ENCODE measurements around the gene RFX7.

Gene RFX7

DNA sequence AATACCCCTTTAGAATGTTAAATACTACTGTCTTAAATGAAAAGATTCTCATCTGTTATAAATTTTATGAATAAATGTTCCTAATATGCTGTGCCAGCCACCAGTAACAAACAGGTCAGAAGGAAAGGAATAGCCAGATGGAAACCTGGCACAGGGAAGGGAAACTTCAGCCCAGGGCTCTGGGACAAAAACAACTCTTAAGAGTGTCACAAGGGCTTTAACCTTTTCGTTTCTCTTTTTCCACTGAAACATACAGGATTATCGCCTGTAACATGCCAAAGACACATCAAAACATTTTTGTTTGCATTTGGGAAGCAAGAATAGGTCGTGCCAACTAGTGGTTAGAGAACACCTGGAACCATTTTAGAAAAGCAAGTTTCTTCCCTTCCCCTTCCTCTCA lies 141.2 kb downstream of the RFX7 start:
- no peak for DNase-seq

DNA sequence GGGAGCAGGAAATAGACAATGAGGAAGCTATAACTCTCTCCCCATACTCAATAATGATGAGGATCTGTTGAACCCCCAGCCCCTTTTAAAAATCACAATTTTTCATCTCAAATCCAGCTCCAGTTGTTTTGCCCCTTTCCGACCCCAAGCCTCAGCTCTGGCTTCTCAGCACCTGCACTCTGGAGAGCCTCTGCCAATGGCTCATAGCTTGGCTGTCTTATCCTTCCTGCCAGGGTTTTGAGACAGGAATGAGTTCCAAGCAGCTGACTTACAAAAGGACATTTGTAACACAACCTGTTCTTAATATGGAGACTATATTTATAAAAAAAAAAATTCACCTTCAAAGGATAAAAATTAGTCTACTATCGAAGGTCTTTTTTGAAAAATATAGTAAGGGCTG lies 144.4 kb downstream of the RFX7 start:
- no peak for DNase-seq

DNA sequence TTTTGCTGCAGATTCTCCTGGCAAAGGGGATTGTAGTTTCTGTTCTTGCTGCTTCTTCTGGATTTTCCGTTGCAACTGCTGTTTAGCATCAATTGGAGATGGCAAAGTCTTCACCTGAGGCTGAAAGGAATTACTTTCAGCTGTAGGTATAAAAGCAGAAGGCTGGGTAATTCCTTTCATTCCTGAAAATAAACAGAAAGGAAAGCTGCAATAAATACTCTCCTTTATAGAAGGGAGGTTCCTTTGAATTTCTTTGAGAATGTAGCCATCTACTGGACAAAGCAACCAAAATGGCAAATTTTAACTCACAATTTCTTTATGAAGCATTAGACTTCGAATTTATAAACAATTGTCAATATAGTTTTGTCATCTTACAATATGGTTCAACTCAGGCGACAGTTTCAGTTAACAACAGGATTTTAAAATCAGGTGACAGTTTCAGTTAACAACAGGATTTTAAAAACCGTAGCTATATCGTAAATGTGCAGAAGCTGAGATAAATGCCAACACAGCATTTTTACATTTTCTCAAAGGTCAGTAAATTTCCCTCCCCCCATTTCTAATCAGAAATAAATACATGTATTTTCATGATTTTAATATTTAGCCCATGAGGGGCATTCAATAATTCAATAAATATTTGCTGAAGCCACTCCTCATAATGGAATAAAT lies 145.3 kb downstream of the RFX7 start:
- DNase-seq = no peak

DNA sequence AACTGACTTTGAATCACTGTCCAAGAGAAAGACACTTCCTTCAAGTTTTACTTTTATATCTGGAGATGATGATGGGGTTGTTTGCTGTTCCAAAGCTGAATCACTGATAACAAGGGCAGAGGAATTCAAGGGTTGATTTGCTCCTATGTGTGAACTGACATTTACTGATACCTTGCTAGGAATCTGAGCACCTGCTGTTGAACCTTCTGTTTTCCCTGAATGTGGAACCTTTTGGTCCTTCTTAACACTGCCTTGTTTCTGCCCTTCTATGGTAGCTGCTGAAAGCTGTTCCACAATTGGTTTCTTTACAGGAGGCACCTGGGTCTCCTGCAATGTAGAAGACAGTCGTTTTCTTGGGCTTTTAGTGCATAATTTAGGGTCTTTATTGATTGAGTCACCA lies 148.3 kb downstream of the RFX7 start:
- no peak for DNase-seq

DNA sequence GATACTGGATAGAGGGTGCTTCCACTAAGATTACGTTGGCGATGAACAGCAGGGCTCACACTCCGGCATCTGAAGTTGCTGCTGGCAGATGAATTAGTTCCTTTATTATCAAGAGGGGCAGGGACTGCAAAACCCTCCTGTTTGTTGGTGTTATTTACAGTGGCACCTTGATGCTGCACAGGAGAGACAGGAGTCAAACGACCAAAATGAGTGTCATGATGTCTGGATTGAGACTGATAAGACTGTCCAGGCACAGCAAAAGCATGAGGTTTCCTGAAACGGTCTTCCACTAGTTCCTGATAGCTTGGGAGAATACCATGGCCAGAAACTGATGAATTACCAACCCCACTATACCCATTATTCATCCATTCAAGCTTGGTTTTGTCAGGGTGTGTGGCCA lies 149.5 kb downstream of the RFX7 start:
- no peak for DNase-seq

DNA sequence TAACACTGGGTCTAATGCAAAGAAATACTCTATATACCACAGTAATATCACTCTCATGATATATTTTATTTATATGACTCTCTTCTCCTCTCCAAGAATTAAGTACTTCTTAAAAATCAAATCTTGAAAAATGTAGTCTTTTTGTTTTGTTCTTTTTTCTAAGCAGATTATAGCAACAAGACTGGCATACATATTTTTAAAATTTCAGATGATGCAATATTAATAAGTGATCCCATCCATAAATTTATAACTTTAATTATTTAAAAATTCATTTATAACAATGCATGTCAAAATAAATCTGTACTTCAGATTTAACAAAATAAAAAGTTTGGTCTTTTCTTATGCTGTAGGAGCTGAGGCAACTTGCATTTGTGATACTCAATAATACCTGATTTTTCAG lies 155.3 kb downstream of the RFX7 start:
- no peak for DNase-seq

DNA sequence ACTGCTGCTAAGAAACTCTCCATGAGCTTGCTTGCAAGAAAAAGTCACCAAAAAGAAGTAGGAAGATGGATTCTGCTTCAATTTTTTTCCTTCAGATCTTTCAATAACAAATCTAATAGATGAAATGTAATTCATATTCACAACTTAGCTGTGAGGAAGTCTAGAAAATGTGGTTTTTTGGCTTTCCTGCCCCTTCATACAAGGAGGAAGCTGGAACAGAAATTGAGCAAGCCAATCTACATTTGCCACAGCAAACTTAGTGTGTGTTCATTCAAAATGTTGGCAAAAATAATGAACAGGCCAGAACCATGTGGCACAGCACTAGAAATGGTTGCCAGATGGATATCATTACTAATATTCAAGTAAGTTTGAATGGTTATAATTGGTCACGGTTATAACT lies 157.1 kb downstream of the RFX7 start:
- no peak for DNase-seq

DNA sequence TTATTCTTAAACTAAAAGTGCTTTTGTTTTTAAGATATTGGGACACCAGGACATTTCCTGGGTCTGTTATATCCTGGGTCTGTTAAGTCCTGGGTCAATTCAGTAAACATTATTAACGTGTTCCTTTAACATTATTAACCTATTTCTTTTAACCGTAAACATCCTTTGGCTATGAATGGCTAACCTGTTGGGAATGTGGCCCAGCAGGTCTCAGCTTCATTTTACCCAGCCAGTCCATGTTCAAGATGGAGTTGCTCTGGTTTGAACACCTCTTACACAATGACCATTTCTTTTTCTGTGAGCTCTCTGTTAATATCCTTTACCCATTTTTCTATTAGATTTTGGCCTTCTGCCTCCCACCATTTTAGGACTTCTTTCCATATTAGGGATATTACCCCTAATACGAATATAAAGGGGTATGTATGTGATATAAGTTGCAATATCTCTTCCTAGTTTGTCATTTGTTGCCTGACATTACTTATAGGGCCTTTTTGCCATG lies 161.4 kb downstream of the RFX7 start:
- DNase-seq = no peak

DNA sequence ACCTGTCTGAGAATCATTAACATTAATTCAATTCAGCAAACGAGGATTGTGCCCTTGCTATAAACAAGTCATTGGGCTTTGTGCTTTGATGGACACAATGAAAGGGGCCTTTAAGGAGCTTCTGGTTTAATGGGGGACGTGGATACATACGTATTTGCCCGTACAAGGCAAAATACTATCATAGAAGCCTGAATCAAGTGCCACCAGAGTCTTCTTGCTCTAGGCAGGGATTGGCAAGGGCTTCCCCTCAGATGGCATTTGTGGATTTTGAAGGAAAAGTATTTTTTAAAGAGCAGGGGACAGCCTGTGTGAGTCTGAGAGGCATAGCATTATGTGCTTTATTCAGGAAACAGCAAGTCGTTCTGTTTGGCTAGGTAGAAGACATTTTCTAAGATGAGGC lies 166.6 kb downstream of the RFX7 start:
- no peak for DNase-seq

DNA sequence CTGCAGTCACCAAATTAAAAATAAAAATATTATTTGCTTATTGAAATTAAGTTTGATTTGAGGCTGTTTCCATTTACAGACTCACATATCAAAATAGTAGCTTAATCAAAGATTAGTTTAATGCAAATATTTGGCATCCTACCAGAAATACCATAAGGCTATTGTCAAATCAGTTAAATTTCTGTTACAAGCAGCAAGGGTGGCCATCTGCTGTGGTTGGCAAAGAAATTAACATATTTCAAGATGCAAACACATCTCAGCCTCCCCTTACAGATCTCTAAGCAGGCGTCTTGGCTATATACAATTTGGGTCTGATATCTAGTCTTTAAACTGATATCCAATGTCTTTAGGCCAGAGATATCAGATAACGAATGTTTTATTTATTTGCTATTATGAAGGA lies 167.0 kb downstream of the RFX7 start:
- no peak for DNase-seq

DNA sequence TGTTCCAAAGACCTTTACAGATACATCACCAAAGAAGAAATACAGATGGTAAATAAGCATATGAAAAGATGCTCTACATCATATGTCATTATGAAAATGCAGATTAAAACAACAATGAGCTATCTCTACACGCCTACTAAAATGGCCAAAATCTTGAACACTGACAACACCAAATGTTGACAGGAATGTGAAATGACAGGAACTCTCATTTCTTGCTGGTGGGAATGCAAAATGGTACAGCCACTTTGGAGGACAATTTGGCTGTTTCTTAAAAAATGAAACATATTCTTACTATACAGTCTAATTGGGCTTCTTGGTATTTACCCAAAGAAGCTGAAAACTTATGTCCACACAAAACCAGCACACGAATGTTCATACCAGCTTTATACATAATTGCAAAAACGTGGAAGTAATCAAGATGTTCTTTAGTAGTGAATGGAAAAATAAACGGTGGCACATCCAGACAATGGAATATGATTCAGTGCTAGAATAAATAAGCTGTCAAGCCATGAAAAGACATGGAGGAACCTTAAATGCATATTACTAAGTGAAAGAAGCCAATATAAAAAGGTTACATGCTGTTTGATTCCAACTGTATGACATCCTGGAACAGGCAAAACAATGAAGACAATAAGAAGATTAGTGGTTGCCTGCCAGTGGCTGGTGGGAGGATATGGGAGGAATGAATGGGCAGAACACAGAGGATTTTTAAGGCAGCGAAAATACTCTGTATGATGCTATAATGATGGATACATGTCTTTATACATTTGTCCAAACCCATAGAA lies 169.0 kb downstream of the RFX7 start:
- DNase-seq = no peak

DNA sequence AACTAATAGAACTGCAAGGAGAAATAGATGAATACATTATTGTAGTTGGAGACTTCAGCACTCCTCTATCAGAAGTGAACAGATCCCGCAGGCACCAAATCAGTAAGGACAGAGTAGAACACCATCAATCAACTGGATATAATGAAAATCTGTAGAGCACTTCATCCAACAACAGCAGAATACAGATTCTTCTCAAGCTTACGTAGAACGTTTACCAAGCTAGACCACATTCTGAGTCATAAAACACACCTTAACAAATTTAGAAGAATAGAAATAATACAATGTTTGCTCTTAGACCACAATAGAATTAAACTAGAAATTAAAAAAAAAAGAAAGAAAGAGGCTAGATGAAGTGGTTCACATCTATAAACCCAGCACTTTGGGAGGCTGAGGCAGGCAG lies 179.5 kb downstream of the RFX7 start:
- DNase-seq = no peak

DNA sequence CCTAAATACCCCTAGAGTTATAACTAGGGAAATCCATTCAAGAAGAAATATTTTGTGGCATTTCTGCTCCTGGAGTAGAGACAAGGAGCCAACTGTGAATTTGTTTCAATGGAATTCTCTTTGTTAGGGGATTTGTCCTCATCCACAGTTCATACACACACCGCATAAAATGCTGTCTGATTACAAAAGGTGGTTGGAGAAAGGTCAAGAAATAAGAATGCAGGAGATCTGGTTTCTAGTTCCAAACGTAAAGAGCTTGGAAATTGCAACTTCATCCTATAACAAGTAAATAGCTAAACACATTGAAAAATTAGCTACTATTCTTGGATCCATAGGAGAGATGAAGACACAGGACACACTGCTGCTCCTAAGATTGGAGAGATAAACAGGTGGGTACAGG lies 184.0 kb downstream of the RFX7 start:
- DNase-seq = no peak

DNA sequence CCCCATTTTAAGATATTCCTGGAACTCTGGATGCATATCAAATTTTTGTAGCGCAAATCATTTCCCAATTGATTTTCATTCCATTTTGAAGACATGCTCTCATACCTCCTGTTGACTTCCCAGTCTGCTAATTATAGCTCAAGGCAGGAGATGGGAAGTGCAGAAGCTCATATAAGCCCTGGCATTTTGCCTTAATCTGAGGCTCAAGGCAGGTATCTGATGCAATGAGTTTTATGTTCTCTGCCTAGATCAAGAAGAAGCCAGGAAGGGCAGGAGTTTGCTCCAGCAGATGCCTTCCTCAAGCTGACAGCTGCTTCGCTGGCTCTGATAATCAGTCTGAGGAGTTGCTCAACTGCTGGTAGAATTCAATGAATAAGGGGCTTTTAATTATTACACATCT lies 184.7 kb downstream of the RFX7 start:
- peak; percentile 43 for DNase-seq

DNA sequence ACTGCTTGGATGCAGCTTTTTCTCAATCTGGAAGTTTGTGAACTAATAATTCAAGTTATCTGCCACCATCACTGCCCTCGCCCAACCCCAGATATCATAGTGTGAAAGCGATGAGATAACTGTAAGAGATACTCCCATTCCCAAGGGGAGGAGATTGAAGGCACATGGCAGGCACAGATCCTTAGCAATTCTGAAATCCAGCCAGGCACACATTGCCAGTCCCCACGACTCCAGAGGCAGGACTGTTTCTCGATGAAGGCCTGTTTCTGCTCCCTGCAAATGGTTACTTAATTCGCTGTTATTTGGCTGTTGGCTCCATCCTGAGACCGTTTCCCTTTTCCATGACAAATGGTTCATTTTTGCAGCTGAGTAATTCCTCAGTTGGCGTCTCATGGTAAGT lies 187.1 kb downstream of the RFX7 start:
- no peak for DNase-seq

DNA sequence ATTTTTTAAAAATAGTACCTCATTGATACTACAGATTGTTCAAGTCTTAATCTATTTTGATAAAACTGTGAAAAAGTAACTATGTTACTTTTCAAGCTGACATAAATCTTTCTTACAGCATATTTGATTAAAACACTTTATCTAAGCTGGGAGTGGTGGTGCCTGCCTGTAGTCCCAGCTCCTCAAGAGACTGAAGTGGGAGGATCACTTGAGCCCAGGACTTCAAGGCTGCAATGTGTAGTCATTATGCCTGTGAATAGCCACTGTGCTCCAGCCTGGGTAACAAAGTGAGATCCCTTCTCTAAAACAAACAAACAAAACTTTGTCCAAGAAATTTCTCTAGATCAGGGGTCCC lies 190.7 kb downstream of the RFX7 start:
- DNase-seq = no peak

DNA sequence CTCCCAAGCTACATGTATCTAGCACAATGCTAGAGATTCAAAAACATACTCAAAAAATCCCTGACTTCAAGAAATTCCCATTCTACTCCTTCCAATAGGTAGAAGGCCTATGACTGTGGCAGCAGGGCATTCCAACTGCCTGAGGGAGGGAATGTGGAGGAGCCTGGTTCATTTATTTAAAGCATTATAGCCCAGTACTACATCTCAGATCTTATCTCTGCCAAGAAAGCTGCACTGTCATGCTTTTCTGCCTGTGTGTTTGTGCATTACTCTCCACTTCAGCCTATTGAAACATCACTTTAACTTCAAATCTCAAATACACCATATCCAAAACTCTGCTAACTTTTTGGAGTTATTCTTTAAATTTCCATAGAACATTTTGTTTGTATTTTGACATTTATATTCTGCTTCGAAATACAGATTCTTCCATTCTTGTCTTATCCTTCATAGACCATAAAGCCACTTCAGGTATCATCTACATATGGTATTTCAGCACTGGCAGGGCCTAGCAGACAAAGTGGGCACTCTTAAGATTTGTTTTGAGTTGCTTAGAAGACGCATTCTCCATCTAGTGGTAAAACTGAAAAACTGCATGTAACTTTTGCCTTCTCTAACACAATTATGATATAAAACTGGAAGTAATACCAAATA lies 191.2 kb downstream of the RFX7 start:
- peak; percentile 62 for DNase-seq

DNA sequence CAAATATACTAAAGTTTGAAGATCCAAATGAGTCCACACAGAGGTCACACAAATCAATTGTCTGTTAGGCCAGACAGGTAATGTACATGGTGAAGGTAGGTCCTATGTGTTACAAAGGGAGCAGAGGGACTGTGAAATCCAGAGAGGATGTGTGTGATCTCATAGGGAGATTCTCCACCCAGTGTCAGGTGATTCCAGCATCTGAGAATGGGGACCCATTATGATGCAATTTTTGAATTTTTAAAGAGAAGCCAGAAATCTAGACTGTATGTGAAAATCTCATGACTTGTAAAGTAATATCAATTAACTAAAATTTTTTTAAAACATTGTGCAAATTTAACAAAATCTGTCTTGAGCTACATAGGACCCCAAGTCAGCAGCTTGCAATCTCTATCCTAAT lies 192.0 kb downstream of the RFX7 start:
- no peak for DNase-seq

DNA sequence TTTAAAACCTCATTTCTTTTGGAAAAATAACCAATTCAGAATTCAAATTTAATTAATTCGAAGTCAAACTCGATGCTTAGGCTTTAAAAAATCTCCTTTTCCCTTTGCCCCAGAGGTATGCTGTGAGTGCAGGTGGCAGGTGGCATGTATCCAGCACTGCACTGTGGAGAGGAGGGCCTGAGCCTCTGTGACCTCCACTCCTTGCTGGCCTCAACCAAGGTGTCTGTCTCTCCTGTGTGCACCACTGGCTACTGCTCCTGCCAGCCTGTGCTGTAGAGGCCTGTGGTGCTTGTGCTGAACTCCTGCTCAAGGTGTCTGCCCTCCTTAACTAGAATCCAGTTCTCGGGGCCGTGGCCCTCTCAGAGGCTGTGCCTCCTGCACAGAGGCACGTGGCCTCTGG lies 194.1 kb downstream of the RFX7 start:
- no peak for DNase-seq

DNA sequence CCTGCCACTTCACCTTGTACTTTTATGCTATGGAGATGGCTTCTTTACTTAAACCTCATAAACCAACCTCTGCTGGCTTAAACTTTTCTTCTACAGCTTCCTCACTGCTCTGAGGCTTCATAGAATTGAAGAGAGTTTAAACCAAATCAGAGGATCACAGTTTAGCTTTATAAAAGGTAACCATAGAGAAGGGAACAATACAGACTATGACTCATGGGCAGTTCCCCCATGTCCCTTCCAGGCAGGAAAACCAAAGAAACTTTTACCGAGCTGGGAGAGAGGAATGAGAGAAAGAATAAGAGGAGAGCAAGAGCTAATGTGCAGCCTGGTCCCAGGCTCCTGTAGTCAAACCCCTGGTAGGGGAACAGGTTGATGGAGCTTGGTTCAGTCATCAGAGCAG lies 196.3 kb downstream of the RFX7 start:
- DNase-seq = no peak

DNA sequence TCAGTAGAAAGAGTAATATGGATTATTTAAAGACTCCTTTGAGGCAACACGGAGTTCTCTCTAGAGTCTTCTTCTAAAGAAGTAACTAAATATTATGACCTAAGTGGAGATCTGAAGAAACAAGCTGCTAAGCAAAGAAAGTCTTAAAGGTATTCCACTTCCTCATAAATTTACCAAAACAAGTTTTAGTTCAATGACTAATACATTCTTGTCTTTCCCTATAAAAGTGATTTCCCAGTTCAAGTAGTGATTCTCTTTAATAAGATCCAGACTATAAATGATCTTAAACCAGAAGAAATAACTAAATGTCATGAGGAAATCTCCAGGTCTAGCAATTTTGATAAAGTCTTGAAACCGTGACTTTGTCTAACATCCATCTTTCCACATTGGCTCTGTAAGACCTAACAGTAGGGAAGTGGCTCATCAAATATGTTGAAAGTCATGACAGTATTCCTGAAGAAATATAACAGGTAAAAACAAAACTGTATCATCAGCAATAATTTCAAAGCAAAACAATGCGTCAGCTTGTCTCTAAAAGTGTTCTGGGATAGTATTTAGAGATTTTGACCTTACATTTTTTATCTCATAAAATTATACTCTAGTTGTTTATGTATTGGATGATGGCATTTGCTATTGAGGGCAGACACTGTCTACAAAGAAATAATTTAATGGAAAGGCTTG lies 198.5 kb downstream of the RFX7 start:
- DNase-seq = peak; percentile 36

DNA sequence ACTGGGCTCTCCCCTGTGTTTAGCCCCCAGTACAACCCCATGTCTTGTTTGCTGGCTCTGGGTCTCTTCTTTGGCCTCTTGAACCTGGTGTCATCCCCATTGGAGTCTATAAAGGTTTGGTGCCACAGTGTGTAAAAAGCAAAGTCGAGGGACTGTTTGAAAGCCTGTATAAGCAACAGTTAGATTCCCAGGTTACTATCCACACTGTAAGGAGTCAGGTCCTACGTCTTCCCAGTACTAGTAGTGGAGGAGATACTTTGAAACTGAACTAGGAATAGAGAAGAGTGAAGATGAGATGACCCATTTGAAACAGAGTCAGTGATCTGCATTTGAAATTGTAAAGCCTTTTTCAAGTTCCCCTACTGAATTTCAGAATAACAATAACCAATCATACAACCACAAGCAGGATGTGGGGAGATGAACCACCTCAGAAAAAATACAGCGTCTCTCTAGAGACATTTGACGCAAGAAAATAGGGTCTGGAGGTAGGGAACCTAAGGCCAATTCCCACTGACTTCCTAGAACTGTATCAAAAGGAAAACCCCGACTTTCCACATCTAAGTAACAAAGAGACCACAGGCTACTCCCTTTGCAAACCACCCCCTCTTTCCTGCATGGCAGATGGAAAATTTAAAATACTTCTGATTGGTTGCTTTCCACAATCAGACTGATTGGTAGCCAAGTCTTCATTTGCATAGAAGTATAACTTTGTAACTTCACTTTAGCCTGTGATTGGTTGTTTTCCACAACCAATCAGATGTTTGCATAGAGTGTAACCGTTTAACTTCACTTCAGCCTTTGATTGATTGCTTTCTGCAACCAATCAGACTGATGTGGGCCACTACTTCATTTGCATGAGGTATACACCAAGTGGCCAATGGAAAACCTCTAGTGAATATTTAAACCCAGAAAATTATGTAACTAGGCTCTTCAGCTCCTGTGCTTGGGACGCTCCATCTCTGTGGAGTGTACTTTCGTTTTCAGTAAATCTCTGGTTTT lies 200.4 kb downstream of the RFX7 start:
- DNase-seq = peak; percentile 25
